HG03280 (cell line): ENCODE data around the gene OGN.

Source experiments
- ATAC-seq: cut with Tn5 transposase; IDR thresholded peaks from one replicate; pipeline ENCODE4 v1.9.1; 2021; ENCODE audit warnings: mild to moderate bottlenecking, moderate library complexity; ENCODE audit not compliant: unreplicated experiment

OGN gene

GRCh38 chr9:92405818-92406217 lies 1.4 kb upstream of the OGN start:
- no peak for ATAC-seq

DNA sequence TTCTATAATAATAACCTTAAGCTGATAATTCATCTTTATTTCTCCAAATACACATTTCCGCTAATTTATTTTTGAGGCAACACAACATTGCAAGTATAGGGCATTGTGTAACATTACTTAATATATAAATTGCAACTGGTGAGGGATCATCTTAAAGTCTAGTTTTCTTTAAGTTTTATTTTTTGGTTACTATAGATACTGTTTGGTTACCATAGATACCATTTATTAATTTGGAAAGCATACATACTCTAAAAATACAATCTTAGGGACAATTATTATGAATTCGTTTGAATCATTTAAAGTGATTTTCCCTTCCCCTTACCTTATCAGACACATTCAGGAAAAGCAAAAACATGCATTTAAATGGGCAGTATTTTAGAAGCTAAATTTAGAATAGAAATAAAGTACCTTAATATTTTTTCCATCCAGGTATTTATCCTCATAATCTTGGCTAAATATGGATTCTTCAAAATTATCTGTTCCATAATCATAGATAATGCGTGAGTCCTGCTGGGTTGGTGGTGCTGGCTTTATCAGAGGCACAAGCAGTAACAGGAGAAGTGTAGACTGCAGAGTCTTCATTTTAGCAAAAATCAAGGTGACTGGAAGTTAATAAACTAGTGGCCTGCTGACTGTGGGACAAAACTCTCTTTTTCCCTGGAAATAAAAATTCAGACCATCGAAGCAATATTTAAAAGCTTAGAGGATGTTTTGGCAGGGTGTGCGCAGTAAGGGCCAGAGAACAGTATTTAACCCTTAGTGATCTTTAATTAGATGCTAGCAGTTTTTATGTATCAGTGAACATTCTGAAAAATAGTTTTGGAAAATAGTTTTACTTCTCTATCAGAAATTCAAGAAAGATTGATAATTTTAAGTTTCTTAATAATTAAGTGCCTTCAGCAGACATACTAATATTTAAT lies 1.3 kb downstream of the OGN start:
- ATAC-seq, result no peak

- ATAC-seq, result no peak
These were observed 2.0 kb downstream of the OGN start for GRCh38 chr9:92402360-92402759.

- ATAC-seq, result no peak
These were observed 6.5 kb downstream of the OGN start for GRCh38 chr9:92397853-92398252.

- no peak for ATAC-seq
These were observed 8.8 kb downstream of the OGN start for GRCh38 chr9:92395617-92396016.

GRCh38 chr9:92393686-92394085 lies 10.7 kb downstream of the OGN start:
- no peak for ATAC-seq

GRCh38 chr9:92392690-92393089 lies 11.7 kb downstream of the OGN start:
- ATAC-seq, result no peak

GRCh38 chr9:92385953-92386352 lies 18.4 kb downstream of the OGN start:
- ATAC-seq, result no peak

DNA sequence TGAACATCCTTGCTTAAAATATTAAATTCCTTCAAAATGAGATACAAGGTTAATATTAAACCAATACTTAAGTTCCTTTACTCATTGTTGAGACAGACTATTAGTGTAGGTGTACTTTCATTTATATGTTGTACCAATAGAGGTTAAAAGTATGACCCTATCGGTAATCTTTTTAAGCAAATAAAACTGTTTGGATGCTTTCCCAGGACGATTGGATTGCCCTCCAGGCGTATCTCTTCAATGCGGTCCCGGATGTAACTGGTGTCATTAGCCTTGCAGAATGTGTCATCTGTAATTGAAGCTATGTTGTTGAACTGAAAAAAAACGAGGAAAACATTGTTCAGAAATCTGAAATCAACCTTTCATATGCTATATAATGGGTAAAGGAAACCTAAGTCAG lies 18.9 kb downstream of the OGN start:
- no peak for ATAC-seq

- no peak for ATAC-seq
These were observed 19.4 kb downstream of the OGN start for GRCh38 chr9:92385001-92385400.

DNA sequence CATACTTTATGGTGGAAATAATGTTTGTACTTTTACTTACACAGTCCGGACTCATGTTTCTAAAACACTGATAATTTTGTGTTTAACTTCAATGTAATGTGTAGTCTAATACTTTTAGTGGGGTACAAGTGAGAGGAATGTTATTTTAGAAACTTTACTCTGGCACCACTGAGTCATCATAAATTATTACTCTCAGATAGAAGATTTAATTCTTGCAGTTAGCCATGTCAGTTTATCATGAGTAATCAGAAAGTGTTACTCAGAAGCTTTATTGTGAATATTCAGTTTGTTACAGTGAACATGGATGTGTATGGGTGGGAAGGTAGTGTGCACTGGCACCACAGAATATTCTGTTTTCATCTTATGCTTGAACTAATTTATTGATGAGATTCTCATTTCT lies 20.0 kb downstream of the OGN start:
- no peak for ATAC-seq

DNA sequence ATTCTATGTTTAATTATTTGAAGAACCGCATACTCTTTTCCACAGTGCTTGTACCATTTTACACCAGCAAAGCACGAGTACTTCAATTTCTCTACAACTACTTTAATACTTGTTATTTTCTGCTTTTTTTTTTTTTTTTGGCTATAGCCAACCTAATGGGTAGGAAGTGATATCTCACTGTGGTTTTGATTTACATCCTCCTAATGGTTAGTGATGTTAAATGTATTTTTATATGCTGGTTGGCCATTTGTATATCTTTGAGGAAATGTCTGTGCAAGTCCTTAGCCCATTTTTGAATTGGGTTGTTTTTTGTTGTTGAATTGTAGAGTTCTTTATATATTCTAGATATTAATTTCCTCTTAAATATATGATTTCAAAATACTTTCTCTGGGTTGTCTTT lies 22.6 kb downstream of the OGN start:
- ATAC-seq, result no peak

DNA sequence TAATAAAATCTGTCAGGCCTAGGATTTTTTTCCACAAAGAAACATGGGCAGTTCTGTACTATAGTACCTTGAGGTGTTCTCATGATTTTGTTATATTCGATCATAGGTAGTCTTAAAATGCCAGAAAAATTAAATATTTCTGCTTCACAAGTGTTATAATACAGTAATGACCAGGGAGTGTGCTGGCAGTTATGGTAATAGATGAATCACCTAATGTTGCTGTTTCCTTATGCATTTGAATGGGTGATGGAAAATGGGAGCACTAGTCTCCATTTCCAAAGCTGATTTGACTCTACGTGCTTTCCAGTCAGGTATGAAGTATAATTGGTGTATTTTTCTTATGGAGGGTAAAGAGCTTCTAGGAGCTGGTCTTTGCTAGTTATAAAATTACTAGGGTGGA lies 23.8 kb downstream of the OGN start:
- no peak for ATAC-seq

GRCh38 chr9:92378865-92379560 lies 25.4 kb downstream of the OGN start:
- ATAC-seq, result no peak

- ATAC-seq, result no peak
These were observed 26.5 kb downstream of the OGN start for GRCh38 chr9:92377876-92378275.

GRCh38 chr9:92373167-92373566 lies 31.2 kb downstream of the OGN start:
- ATAC-seq, result no peak

DNA sequence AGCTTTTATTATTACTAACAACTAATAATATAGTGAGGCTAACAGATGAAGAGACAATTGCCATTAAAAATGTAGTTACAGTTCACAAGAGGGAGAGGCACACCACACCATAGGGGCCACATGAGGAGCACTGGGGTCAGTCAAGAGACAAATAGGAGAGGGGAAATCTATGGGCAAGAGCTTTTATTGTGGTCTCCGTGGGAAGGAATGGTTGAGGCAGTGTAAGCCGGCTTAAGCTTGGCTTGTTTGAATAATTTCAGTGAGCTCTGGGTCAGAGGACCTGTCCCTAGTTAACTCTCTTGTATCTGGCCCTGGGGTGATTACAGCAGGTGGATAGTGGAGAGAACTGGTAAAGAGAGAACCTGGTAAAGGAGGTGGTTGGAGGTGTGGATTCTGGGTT lies 35.3 kb downstream of the OGN start:
- no peak for ATAC-seq

DNA sequence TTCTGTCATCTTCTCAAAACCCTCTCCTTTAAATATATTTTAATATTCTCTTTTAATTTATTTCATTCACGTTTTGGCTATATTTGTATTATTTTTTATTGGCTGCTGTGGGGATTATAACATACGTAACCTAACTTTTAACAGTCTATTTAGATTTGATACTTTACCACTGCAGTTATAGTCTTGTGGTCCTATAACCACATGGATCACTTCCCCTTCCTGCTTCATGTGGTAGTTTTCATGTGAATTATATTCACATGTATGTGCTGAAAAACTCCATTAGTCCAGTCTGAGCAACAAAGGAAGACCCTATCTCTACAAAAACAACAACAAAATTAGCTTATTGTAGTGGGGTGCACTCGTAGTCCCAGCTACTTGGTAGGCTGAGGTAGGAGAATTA lies 44.3 kb downstream of the OGN start:
- no peak for ATAC-seq

DNA sequence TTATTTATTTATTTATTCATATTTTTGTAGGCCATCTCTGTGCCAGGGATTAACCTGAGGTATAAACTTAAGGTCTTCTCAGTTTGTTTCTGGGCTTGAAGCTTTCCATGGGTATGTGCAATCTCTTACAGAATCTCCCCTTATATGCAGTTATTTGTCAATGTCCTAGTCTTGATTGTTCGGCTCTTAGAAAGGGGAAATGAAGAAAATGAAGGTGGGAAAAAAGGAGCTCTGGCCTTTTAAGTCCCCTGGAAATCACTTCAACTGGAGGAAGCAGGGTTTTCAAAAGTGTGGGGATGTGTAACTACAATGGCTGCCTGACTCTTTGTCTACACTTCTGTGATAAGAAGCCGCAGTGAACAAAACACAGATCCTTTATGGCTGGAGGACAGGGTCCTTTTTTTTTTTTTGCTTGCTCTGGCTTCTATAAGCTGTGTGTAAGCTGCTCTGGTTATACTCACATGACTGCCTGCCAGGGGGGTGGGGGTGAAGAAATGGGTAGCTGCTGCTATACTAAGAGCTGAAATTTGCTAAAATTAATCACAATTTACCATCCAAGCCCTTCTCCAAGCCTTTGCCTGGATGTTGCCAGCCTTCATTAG lies 44.9 kb downstream of the OGN start:
- no peak for ATAC-seq

- ATAC-seq, result no peak
These were observed 51.3 kb downstream of the OGN start for GRCh38 chr9:92353051-92353450.

DNA sequence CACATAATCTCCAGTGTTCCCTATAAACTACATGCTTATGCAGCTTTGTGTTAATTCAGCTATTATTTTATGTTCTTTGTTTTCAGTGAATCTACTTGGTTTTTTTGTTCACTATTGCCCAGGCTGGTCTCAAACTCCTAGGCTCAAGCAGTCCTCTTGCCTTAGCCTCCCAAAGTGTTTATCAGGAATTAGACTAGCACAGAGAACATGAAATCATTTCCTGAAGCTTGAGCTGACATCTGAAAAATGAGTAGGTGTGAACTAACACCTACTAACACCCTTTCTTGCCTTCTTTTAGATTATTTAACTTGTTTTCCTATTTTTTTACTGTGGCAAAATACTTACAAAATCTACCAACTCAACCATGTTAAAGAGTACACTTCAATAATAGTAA lies 53.6 kb downstream of the OGN start:
- no peak for ATAC-seq
